GM23248 (cell line): ENCODE measurements around the gene CX3CL1. TPM values are rescaled to one million over a fixed set of nuclear protein-coding genes. Genes with fewer than 3 reads are reported as not detected.

Experiments
- DNase-seq: peaks from one replicate; pipeline ENCODE4 v3.0.0-alpha.2; 2015
- H2AFZ ChIP-seq: fragments of 200-600 bp; sonication (generic); 2 replicates; pipeline ENCODE4 v1.6.1; 2016; ENCODE audit warnings: antibody characterized with exemption
- H3F3A ChIP-seq: fragments of 200-600 bp; sonication (generic); 2 replicates; pipeline ENCODE4 v1.6.1; 2016; ENCODE audit warnings: mild to moderate bottlenecking, antibody characterized with exemption, mixed run types; ENCODE audit not compliant: insufficient read depth
- H3K27ac ChIP-seq: fragments of 200-600 bp; sonication (generic); 2 replicates; pipeline ENCODE4 v1.5.1; 2016; ENCODE audit warnings: mild to moderate bottlenecking
- H3K27me3 ChIP-seq: fragments of 200-600 bp; sonication (generic); replicated peaks from 2 replicates; pipeline ENCODE4 v1.6.1; 2016; ENCODE audit warnings: mild to moderate bottlenecking; ENCODE audit not compliant: insufficient read depth
- H3K36me3 ChIP-seq: fragments of 200-600 bp; sonication (generic); 2 replicates; pipeline ENCODE4 v1.6.1; 2016; ENCODE audit warnings: low read depth, mild to moderate bottlenecking
- H3K4me1 ChIP-seq: fragments of 200-600 bp; sonication (generic); 2 replicates; pipeline ENCODE4 v1.6.1; 2016; ENCODE audit warnings: mild to moderate bottlenecking; ENCODE audit not compliant: insufficient read depth
- H3K4me2 ChIP-seq: fragments of 200-600 bp; sonication (generic); one replicate; pipeline ENCODE4 v1.6.1; 2016; ENCODE audit warnings: mild to moderate bottlenecking; ENCODE audit not compliant: unreplicated experiment
- H3K4me3 ChIP-seq: fragments of 200-600 bp; sonication (generic); 2 replicates; pipeline ENCODE4 v1.5.1; 2016; ENCODE audit warnings: mild to moderate bottlenecking
- H3K79me2 ChIP-seq: fragments of 200-600 bp; sonication (generic); 2 replicates; pipeline ENCODE4 v1.6.1; 2016; ENCODE audit warnings: mild to moderate bottlenecking; ENCODE audit not compliant: insufficient read depth
- H3K9ac ChIP-seq: fragments of 200-600 bp; sonication (generic); 2 replicates; pipeline ENCODE4 v1.6.1; 2016; ENCODE audit warnings: mild to moderate bottlenecking
- H3K9me2 ChIP-seq: fragments of 200-600 bp; sonication (generic); 2 replicates; pipeline ENCODE4 v1.6.1; 2016; ENCODE audit warnings: mixed run types, mild to moderate bottlenecking, moderate library complexity; ENCODE audit not compliant: insufficient read depth
- H3K9me3 ChIP-seq: fragments of 200-600 bp; sonication (generic); one replicate; pipeline ENCODE4 v1.6.1; 2017; ENCODE audit warnings: low read depth
- H4K20me1 ChIP-seq: fragments of 200-600 bp; sonication (generic); 2 replicates; pipeline ENCODE4 v1.6.0; 2016; ENCODE audit not compliant: insufficient read depth
- EZH2 ChIP-seq: fragments of 200-600 bp; sonication (generic); IDR thresholded peaks from 2 replicates; pipeline ENCODE4 v1.6.1; 2018; ENCODE audit warnings: antibody characterized with exemption, mild to moderate bottlenecking; ENCODE audit not compliant: insufficient read depth, poor library complexity, severe bottlenecking
- EZH2phosphoT487 ChIP-seq: fragments of 200-600 bp; sonication (generic); IDR thresholded peaks from 2 replicates; pipeline ENCODE4 v1.6.1; 2018; ENCODE audit warnings: antibody characterized with exemption, moderate library complexity, mild to moderate bottlenecking, low read depth; ENCODE audit not compliant: insufficient read depth
- WGBS, 2 experiments: methylation state at CpG; one replicate each; pipeline ENCODE4 v1.1.6; 2015 to 2017; ENCODE audit warnings: low lambda C conversion rate in 2 of 2, low coverage in 1 of 2; ENCODE audit errors: missing lambda C conversion rate in 2 of 2; 5-methylcytosine and 5-hydroxymethylcytosine counted together
- in situ Hi-C: fragments of 300-500 bp; cut with MboI; formaldehyde crosslinking; loops from 2 replicates; pipeline ENCODE4 v1.15.0; 2020
- polyA plus RNA-seq: library from polyadenylated mRNA; unstranded; fragments of >200 nt; fragmentation: Nextera tagmentation; extraction: Ambion mirVana; gene quantifications from 2 replicates; pipeline ENCODE4 v1.2.1, GENCODE V29; 2016
- total RNA-seq: library from RNA; depleted of rRNA; stranded (reverse); fragments of >200 nt; shearing (Covaris generic); gene quantifications from 2 replicates; pipeline ENCODE4 v1.2.3, GENCODE V29; 2014

Gene CX3CL1
- total and polyA plus RNA-seq, 2 experiments from 2014 or later, result not detected

- H3K27ac ChIP-seq, result no peak overlapping the region
- H2AFZ ChIP-seq, result no peak overlapping the region
- H3K9me3 ChIP-seq, result no peaks in the 10 kb centered on the region
- peaks cover 59% of the 10 kb centered on the region for H3K27me3 ChIP-seq
- H3K36me3 ChIP-seq, result no peaks in the 10 kb centered on the region
- H3K4me1 ChIP-seq, result peaks cover 14% of the 10 kb centered on the region
- H3K9me2 ChIP-seq, result no peaks in the 10 kb centered on the region
- no peak for DNase-seq
- WGBS, 2 experiments, result 40 to 44% methylated on average over 2 of the region's 2 CpGs
- H3K9ac ChIP-seq, result no peak overlapping the region
- H3K79me2 ChIP-seq, result no peaks in the 10 kb centered on the region
- in situ Hi-C loops, result no loop called here
- no peak overlapping the region for H3K4me2 ChIP-seq
- H3K4me3 ChIP-seq, result no peak overlapping the region
- H3F3A ChIP-seq, result peaks cover 23% of the 10 kb centered on the region
- TF ChIP-seq EZH2 (no peak), EZH2phosphoT487 (no peak)
- H4K20me1 ChIP-seq, result no peaks in the 10 kb centered on the region
Measured at GRCh38 chr16:57345021-57345420, 27.3 kb upstream of the CX3CL1 start.

GRCh38 chr16:57345666-57346204, 26.6 kb upstream of the CX3CL1 start:
- no peak overlapping the region for H3K4me3 ChIP-seq
- no peaks in the 10 kb centered on the region for H3K9me3 ChIP-seq
- WGBS, 2 experiments, result 61 to 65% methylated on average over 3 of the region's 3 CpGs
- TF ChIP-seq EZH2phosphoT487, result no peak
- TF ChIP-seq EZH2, result no peak
- no peaks in the 10 kb centered on the region for H3K9me2 ChIP-seq
- no peaks in the 10 kb centered on the region for H3K79me2 ChIP-seq
- no peak overlapping the region for H3K9ac ChIP-seq
- H2AFZ ChIP-seq, result no peak overlapping the region
- in situ Hi-C loops, result no loop called here
- H3K4me1 ChIP-seq, result peaks cover 12% of the 10 kb centered on the region
- H3K4me2 ChIP-seq, result no peak overlapping the region
- H3K36me3 ChIP-seq, result no peaks in the 10 kb centered on the region
- H3K27me3 ChIP-seq, result peaks cover 60% of the 10 kb centered on the region
- DNase-seq, result no peak
- peaks cover 18% of the 10 kb centered on the region for H3F3A ChIP-seq
- no peaks in the 10 kb centered on the region for H4K20me1 ChIP-seq
- no peak overlapping the region for H3K27ac ChIP-seq

GRCh38 chr16:57347858-57348257, 24.4 kb upstream of the CX3CL1 start:
- no peak for TF ChIP-seq EZH2phosphoT487
- no peak for TF ChIP-seq EZH2
- H3K4me3 ChIP-seq, result no peak overlapping the region
- H3K27me3 ChIP-seq, result peaks cover 66% of the 10 kb centered on the region
- no peak for DNase-seq
- no peak overlapping the region for H3K9ac ChIP-seq
- H2AFZ ChIP-seq, result no peak overlapping the region
- no peak overlapping the region for H3K27ac ChIP-seq
- H3K79me2 ChIP-seq, result no peaks in the 10 kb centered on the region
- no peaks in the 10 kb centered on the region for H3K36me3 ChIP-seq
- H3K9me3 ChIP-seq, result no peaks in the 10 kb centered on the region
- H4K20me1 ChIP-seq, result no peaks in the 10 kb centered on the region
- no peaks in the 10 kb centered on the region for H3K9me2 ChIP-seq
- H3K4me2 ChIP-seq, result no peak overlapping the region
- 64 to 76% methylated on average over 6 of the region's 6 CpGs for WGBS, 2 experiments
- H3K4me1 ChIP-seq, result no peaks in the 10 kb centered on the region
- no peaks in the 10 kb centered on the region for H3F3A ChIP-seq
- in situ Hi-C loops, result no loop called here

GRCh38 chr16:57348327-57348726, 24.0 kb upstream of the CX3CL1 start:
- H3K27ac ChIP-seq, result no peak overlapping the region
- H3K9ac ChIP-seq, result no peak overlapping the region
- no peak overlapping the region for H2AFZ ChIP-seq
- H3K4me2 ChIP-seq, result no peak overlapping the region
- H3K79me2 ChIP-seq, result no peaks in the 10 kb centered on the region
- H3K27me3 ChIP-seq, result peaks cover 63% of the 10 kb centered on the region
- in situ Hi-C loops, result no loop called here
- H3K4me1 ChIP-seq, result no peaks in the 10 kb centered on the region
- DNase-seq, result no peak
- no peaks in the 10 kb centered on the region for H3K9me2 ChIP-seq
- H3F3A ChIP-seq, result no peaks in the 10 kb centered on the region
- H4K20me1 ChIP-seq, result no peaks in the 10 kb centered on the region
- no peak for TF ChIP-seq EZH2
- TF ChIP-seq EZH2phosphoT487, result no peak
- no peaks in the 10 kb centered on the region for H3K36me3 ChIP-seq
- H3K4me3 ChIP-seq, result no peak overlapping the region
- 78 to 90% methylated on average over 2 of the region's 2 CpGs for WGBS, 2 experiments
- H3K9me3 ChIP-seq, result no peaks in the 10 kb centered on the region
